GM12878 (cell line): ENCODE measurements around the gene SOBP. TPM values are rescaled to one million over a fixed set of nuclear protein-coding genes. Genes with fewer than 3 reads are reported as not detected.

ENCODE experiments used
- ATAC-seq: fragments of 200-7000 bp; cut with Tn5 transposase; 3 replicates; pipeline ENCODE4 v1.9.1; 2020; ENCODE audit warnings: mild to moderate bottlenecking, moderate library complexity
- BruUV-seq: library from RNA; stranded (reverse); fragments of 400-500 nt; replicated peaks from 2 replicates; lab custom pipeline; 2021; lab: Mats Ljungman, UMichigan
- CTCF ChIA-PET: fragments of 300-600 bp; sonication (Branson Sonifier 250); formaldehyde crosslinking; extraction: SDS; loops from one replicate; lab custom pipeline; 2021; ENCODE audit warnings: inconsistent platforms; lab: Yijun Ruan, JAX
- POLR2A ChIA-PET: fragments of 350-600 bp; formaldehyde crosslinking; extraction: SDS; loops from one replicate; lab custom pipeline; 2021; ENCODE audit warnings: inconsistent platforms; lab: Charles Lee
- RAD21 ChIA-PET: fragments of 300-600 bp; sonication (Branson Sonifier 250); formaldehyde crosslinking; loops from one replicate; lab custom pipeline; 2023; ENCODE audit warnings: antibody characterized with exemption; ENCODE audit not compliant: unreplicated experiment; lab: Charles Lee
- SMC1A ChIA-PET: fragments of 300-600 bp; sonication (Branson Sonifier 250); formaldehyde crosslinking; loops from one replicate; lab custom pipeline; 2023; ENCODE audit not compliant: unreplicated experiment, uncharacterized antibody; lab: Charles Lee
- DNase-seq: peaks from one replicate; pipeline ENCODE4 v3.0.0-alpha.2; 2011; ENCODE audit warnings: low read depth, low spot score
- FAIRE-seq: peaks from 3 replicates; lab custom pipeline; 2011; peaks lifted over from hg19 to GRCh38; lab: Jason Lieb, UNC
- H2AFZ ChIP-seq: 2 replicates; pipeline ENCODE4 v1.6.0; 2011; ENCODE audit warnings: low read depth, low read length, control low read depth; ENCODE audit not compliant: control insufficient read depth
- H3K27ac ChIP-seq: 2 replicates; pipeline ENCODE4 v1.5.1; 2011; ENCODE audit warnings: control low read depth; ENCODE audit not compliant: control insufficient read depth, insufficient read depth
- H3K27me3 ChIP-seq, 2 experiments: replicated peaks in 1 of 2; 2 replicates each; pipeline versions ENCODE4 v1.6.0 to v1.6.1; 2011; ENCODE audit warnings: low read length in 1 of 2; ENCODE audit not compliant: control insufficient read depth in 2 of 2, insufficient read depth in 2 of 2
- H3K36me3 ChIP-seq, 2 experiments: 2 replicates each; pipeline ENCODE4 v1.5.1; 2011; ENCODE audit warnings: low read length in 1 of 2; ENCODE audit not compliant: control insufficient read depth in 2 of 2, insufficient read depth in 2 of 2
- H3K4me1 ChIP-seq: 2 replicates; pipeline ENCODE4 v1.6.1; 2011; ENCODE audit warnings: mild to moderate bottlenecking, low read length, moderate library complexity, mixed read lengths; ENCODE audit not compliant: control insufficient read depth, insufficient read depth
- H3K4me2 ChIP-seq: 2 replicates; pipeline ENCODE4 v1.6.0; 2011; ENCODE audit warnings: control low read depth; ENCODE audit not compliant: control insufficient read depth, insufficient read depth
- H3K4me3 ChIP-seq: fragments of 200-600 bp; sonication (generic); 2 replicates; pipeline ENCODE4 v1.5.1; 2016
- H3K79me2 ChIP-seq: 2 replicates; pipeline ENCODE4 v1.6.0; 2011; ENCODE audit warnings: low read length; ENCODE audit not compliant: control insufficient read depth, insufficient read depth
- H3K9ac ChIP-seq: 2 replicates; pipeline ENCODE4 v1.8.0; 2011; ENCODE audit warnings: low read length, control low read depth, mixed read lengths; ENCODE audit not compliant: control insufficient read depth, insufficient read depth
- H3K9me3 ChIP-seq: replicated peaks from 3 replicates; pipeline ENCODE4 v1.5.1; 2011; ENCODE audit warnings: mild to moderate bottlenecking, low read length; ENCODE audit not compliant: control insufficient read depth, insufficient read depth
- H4K20me1 ChIP-seq: 2 replicates; pipeline ENCODE4 v1.6.0; 2011; ENCODE audit not compliant: control insufficient read depth, insufficient read depth
- BCLAF1 ChIP-seq: fragments of 450-650 bp; IDR thresholded peaks from 2 replicates; pipeline ENCODE4 v1.6.1; 2017; ENCODE audit warnings: antibody characterized with exemption, mild to moderate bottlenecking, moderate library complexity
- ETV6 ChIP-seq, 2 experiments: fragments of 450-650 bp in 1 of 2; IDR thresholded peaks in 1 of 2; conservative IDR thresholded peaks in 1 of 2; 2 replicates each; pipeline ENCODE4 v1.6.1; 2014; ENCODE audit warnings: antibody characterized with exemption in 1 of 2, borderline replicate concordance in 1 of 2, low read depth in 1 of 2, mild to moderate bottlenecking in 1 of 2, moderate library complexity in 1 of 2
- MYB ChIP-seq: fragments of 150-350 bp; IDR thresholded peaks from 2 replicates; pipeline ENCODE4 v1.6.1; 2014; ENCODE audit warnings: mild to moderate bottlenecking, low read depth, low read length, borderline replicate concordance
- RBBP5 ChIP-seq: fragments of 200-600 bp; sonication (generic); conservative IDR thresholded peaks from 2 replicates; pipeline ENCODE4 v1.6.1; 2016
- STAT1 ChIP-seq: fragments of 450-650 bp; conservative IDR thresholded peaks from 2 replicates; pipeline ENCODE4 v1.6.1; 2014; ENCODE audit warnings: antibody characterized with exemption, mild to moderate bottlenecking
- ZNF274 ChIP-seq: IDR thresholded peaks from one replicate; pipeline ENCODE4 v1.8.0; 2011; ENCODE audit not compliant: insufficient read length, insufficient read depth
- WGBS: methylation state at CpG from one replicate; pipeline ENCODE4 v1.1.6; 2016; ENCODE audit warnings: low lambda C conversion rate; ENCODE audit not compliant: insufficient replicate concordance, insufficient coverage; ENCODE audit errors: missing lambda C conversion rate; 5-methylcytosine and 5-hydroxymethylcytosine counted together
- in situ Hi-C: fragments of 300-500 bp; cut with MboI; formaldehyde crosslinking; loops from 9 replicates; pipeline ENCODE4 v1.14.3; 2018; ENCODE audit warnings: mixed read lengths
- intact Hi-C: fragments of 100-400 bp; cut with micrococcal nuclease; formaldehyde crosslinking; loops from one replicate; pipeline ENCODE4 v1.14.2; 2022; ENCODE audit not compliant: unreplicated experiment
- polyA plus RNA-seq, 11 experiments: library from polyadenylated mRNA; depleted of rRNA in 4 of 11; unstranded in 6 of 11; stranded (reverse) in 5 of 11; fragments of >200 nt; fragmentation: Nextera tagmentation in 4 of 11; fragmentation: Illumina TruSeq in 1 of 11; extraction: Ambion mirVana in 4 of 11; extraction: Trizol in 1 of 11; gene quantifications; 1 replicate in 1 of 11; 2 replicates in 10 of 11; pipeline versions ENCODE4 v1.2.1 to v1.2.3, GENCODE V29; 2011 to 2016; ENCODE audit warnings: inconsistent platforms in 2 of 11, missing spikeins in 2 of 11, low read depth in 1 of 11
- total RNA-seq, 4 experiments: library from RNA; depleted of rRNA in 3 of 4; stranded (reverse); fragments of >200 nt in 3 of 4; fragmentation: Illumina TruSeq in 1 of 4; extraction: Trizol in 1 of 4; gene quantifications; 2 replicates each; pipeline versions ENCODE4 v1.2.1 to v1.2.3, GENCODE V29; 2013 to 2021

SOBP gene
- total and polyA plus RNA-seq, 10 of the 15 experiments (the other 5 are each of a cell fraction or from before 2014, with no cell fraction given), result 0.49 to 1.9 (median 0.78) TPM

- WGBS, result 35% methylated on average over 5 of the region's 5 CpGs
- no peaks in the 10 kb centered on the region for H4K20me1 ChIP-seq
- FAIRE-seq, result no peak
- H3K27me3 ChIP-seq, result peaks cover 0 to 2% of the 10 kb centered on the region in 2 experiments; a peak in 1 of 4 replicates
- ATAC-seq, result no peak
- POLR2A ChIA-PET, result interaction anchor here (1.2 kb wide), 1 partner anchor 9 kb away, joined by 4 read pairs; no protein-coding TSS in a partner anchor
- no peak overlapping the region for H3K9ac ChIP-seq
- CTCF ChIA-PET, result interaction anchor here (0.6 to 1.4 kb wide), 3 partner anchors 10 to 309 kb away, joined by 3 to 4 read pairs (median 3); no protein-coding TSS in a partner anchor
- SMC1A ChIA-PET, result interaction anchor here (0.8 to 2.3 kb wide), 5 partner anchors 14 to 46 kb away, joined by 3 to 6 read pairs (median 4); no protein-coding TSS in a partner anchor
- H2AFZ ChIP-seq, result no peak overlapping the region
- no peak overlapping the region for H3K4me3 ChIP-seq
- no peaks in the 10 kb centered on the region for H3K79me2 ChIP-seq
- in situ Hi-C loops (no loop called here), intact Hi-C loops (no loop called here)
- BruUV-seq, result no TSS peak
- H3K36me3 ChIP-seq, result no peaks in the 10 kb centered on the region
- H3K4me2 ChIP-seq, result no peak overlapping the region
- RAD21 ChIA-PET, result no interaction called here
- DNase-seq, result no peak
- no peak overlapping the region for H3K27ac ChIP-seq
- H3K4me1 ChIP-seq, result no peaks in the 10 kb centered on the region
- no peak for TF ChIP-seq RBBP5
- no peak for TF ChIP-seq STAT1
- no peak for TF ChIP-seq BCLAF1
- no peak for TF ChIP-seq MYB
- no peak for TF ChIP-seq ETV6 (conservative IDR thresholded peaks at IDR 0.05 in 1 of 2, IDR thresholded peaks at IDR 0.05 in 1 of 2; ENCODE audit: borderline replicate concordance in 1 of 2, low read depth in 1 of 2)
- TF ChIP-seq ZNF274, result no peak
- no peaks in the 10 kb centered on the region for H3K9me3 ChIP-seq
Measured at GRCh38 chr6:107626645-107627044, 136.7 kb downstream of the SOBP start.
